ENCODE measurements around the gene CKB. TPM values are rescaled to one million over a fixed set of nuclear protein-coding genes. Genes with fewer than 3 reads are reported as not detected.

CKB gene
- total RNA-seq, 2 donors from 2014 or later, result 602 to 920 TPM

- H3K27ac Mint-ChIP-seq, result no peak overlapping the region
- no peak overlapping the region for H3K9ac ChIP-seq (ENCODE audit: extremely low read depth, low read length, poor library complexity, severe bottlenecking)
- H3K9me3 ChIP-seq (ENCODE audit: control insufficient read depth, low read length), result no peaks in the 10 kb centered on the region
- H3K4me1 ChIP-seq (ENCODE audit: control insufficient read depth, insufficient read depth, low read length), result no peaks in the 10 kb centered on the region
- H3K27me3 Mint-ChIP-seq (ENCODE audit: insufficient read depth), result no peaks in the 10 kb centered on the region
- H3K27me3 ChIP-seq (ENCODE audit: control insufficient read depth, insufficient read depth, low read length, poor library complexity, severe bottlenecking), result no peaks in the 10 kb centered on the region
- DNase-seq, result peak; percentile 70
- H3K27ac ChIP-seq (ENCODE audit: low read depth, low read length), result no peak overlapping the region
- 93 to 98% methylated on average over 15 to 26 of the region's 26 CpGs for WGBS, 2 experiments (ENCODE audit: insufficient coverage in 1 of 2, insufficient read length in 1 of 2)
- TF ChIP-seq CTCF (conservative IDR thresholded peaks at IDR 0.05), result peak; percentile 42
- H3K36me3 ChIP-seq (ENCODE audit: control insufficient read depth, insufficient read depth, low read length), result peaks cover 34% of the 10 kb centered on the region
- no peak overlapping the region for H3K4me3 ChIP-seq (ENCODE audit: low read length)
- H3K9me3 Mint-ChIP-seq, result no peaks in the 10 kb centered on the region
- H3K4me1 Mint-ChIP-seq, result no peaks in the 10 kb centered on the region
- H3K4me3 Mint-ChIP-seq, result no peak overlapping the region
- H3K36me3 Mint-ChIP-seq (ENCODE audit: low read depth), result peaks cover 56% of the 10 kb centered on the region
These were observed 11.6 kb downstream of the CKB start for GRCh38 chr14:103510724-103511693.

- 94% methylated on average over 11 of the region's 11 CpGs for WGBS, 2 experiments (ENCODE audit: insufficient coverage in 1 of 2, insufficient read length in 1 of 2)
- no peak overlapping the region for H3K27ac Mint-ChIP-seq
- DNase-seq, result peak; percentile 31
- H3K4me3 ChIP-seq (ENCODE audit: low read length), result no peak overlapping the region
- H3K36me3 Mint-ChIP-seq (ENCODE audit: low read depth), result peaks cover 64% of the 10 kb centered on the region
- no peak for TF ChIP-seq CTCF (conservative IDR thresholded peaks at IDR 0.05)
- H3K27ac ChIP-seq (ENCODE audit: low read depth, low read length), result no peak overlapping the region
- H3K9me3 Mint-ChIP-seq, result no peaks in the 10 kb centered on the region
- H3K4me3 Mint-ChIP-seq, result no peak overlapping the region
- no peaks in the 10 kb centered on the region for H3K9me3 ChIP-seq (ENCODE audit: control insufficient read depth, low read length)
- no peaks in the 10 kb centered on the region for H3K27me3 ChIP-seq (ENCODE audit: control insufficient read depth, insufficient read depth, low read length, poor library complexity, severe bottlenecking)
- no peak overlapping the region for H3K9ac ChIP-seq (ENCODE audit: extremely low read depth, low read length, poor library complexity, severe bottlenecking)
- H3K27me3 Mint-ChIP-seq (ENCODE audit: insufficient read depth), result no peaks in the 10 kb centered on the region
- no peaks in the 10 kb centered on the region for H3K4me1 ChIP-seq (ENCODE audit: control insufficient read depth, insufficient read depth, low read length)
- no peaks in the 10 kb centered on the region for H3K4me1 Mint-ChIP-seq
- peaks cover 41% of the 10 kb centered on the region for H3K36me3 ChIP-seq (ENCODE audit: control insufficient read depth, insufficient read depth, low read length)
These were observed 12.5 kb downstream of the CKB start for GRCh38 chr14:103509864-103510723.

- Mint-ChIP-seq H3K9me3 (no peaks in the 10 kb centered on the region), H3K36me3 (ENCODE audit: low read depth) (peaks cover 69% of the 10 kb centered on the region), H3K27ac (peak overlapping the region; percentile 36), H3K27me3 (ENCODE audit: insufficient read depth) (no peaks in the 10 kb centered on the region), H3K4me3 (no peak overlapping the region), H3K4me1 (no peaks in the 10 kb centered on the region)
- H3K4me3 ChIP-seq (ENCODE audit: low read length), result no peak overlapping the region
- TF ChIP-seq CTCF (conservative IDR thresholded peaks at IDR 0.05), result no peak
- H3K27ac ChIP-seq (ENCODE audit: low read depth, low read length), result no peak overlapping the region
- DNase-seq, result peak; percentile 23
- H3K9me3 ChIP-seq (ENCODE audit: control insufficient read depth, low read length), result no peaks in the 10 kb centered on the region
- H3K4me1 ChIP-seq (ENCODE audit: control insufficient read depth, insufficient read depth, low read length), result no peaks in the 10 kb centered on the region
- H3K9ac ChIP-seq (ENCODE audit: extremely low read depth, low read length, poor library complexity, severe bottlenecking), result no peak overlapping the region
- 90 to 93% methylated on average over 14 to 16 of the region's 16 CpGs for WGBS, 2 experiments (ENCODE audit: insufficient coverage in 1 of 2, insufficient read length in 1 of 2)
- H3K36me3 ChIP-seq (ENCODE audit: control insufficient read depth, insufficient read depth, low read length), result peaks cover 52% of the 10 kb centered on the region
- no peaks in the 10 kb centered on the region for H3K27me3 ChIP-seq (ENCODE audit: control insufficient read depth, insufficient read depth, low read length, poor library complexity, severe bottlenecking)
These were observed 13.9 kb downstream of the CKB start for GRCh38 chr14:103508521-103509329.

Data from endodermal cell (in vitro differentiated cells).